ENCODE results near the gene FANK1. TPM values are rescaled to one million over a fixed set of nuclear protein-coding genes. Genes with fewer than 3 reads are reported as not detected.

Gene FANK1
- total RNA-seq, 1 experiment from 2014 or later: 1.4 TPM

GRCh38 chr10:125848857-125849256 is 47.5 kb upstream of the FANK1 start:
- no peak for DNase-seq (ENCODE audit: low spot score)
- BruUV-seq (replicated peaks): no TSS peak
- ChIA-PET CTCF (no interaction called here), POLR2A (ENCODE audit: low non-redundant PET) (no interaction called here)
- H3K36me3 ChIP-seq (ENCODE audit: insufficient read depth, low read length, poor library complexity, severe bottlenecking): peaks cover 19% of the 10 kb centered on the region
- H3K9me3 ChIP-seq (ENCODE audit: low read depth, low read length, poor library complexity, severe bottlenecking): no peaks in the 10 kb centered on the region
- H3K4me3 ChIP-seq (ENCODE audit: low read depth, low read length, poor library complexity, severe bottlenecking): no peak overlapping the region
- H3K4me1 ChIP-seq (ENCODE audit: insufficient read depth, low read length, poor library complexity, severe bottlenecking): no peaks in the 10 kb centered on the region
- intact Hi-C loops (cut with micrococcal nuclease; ENCODE audit: unreplicated experiment): no loop called here
- TF ChIP-seq, protein P1, sequence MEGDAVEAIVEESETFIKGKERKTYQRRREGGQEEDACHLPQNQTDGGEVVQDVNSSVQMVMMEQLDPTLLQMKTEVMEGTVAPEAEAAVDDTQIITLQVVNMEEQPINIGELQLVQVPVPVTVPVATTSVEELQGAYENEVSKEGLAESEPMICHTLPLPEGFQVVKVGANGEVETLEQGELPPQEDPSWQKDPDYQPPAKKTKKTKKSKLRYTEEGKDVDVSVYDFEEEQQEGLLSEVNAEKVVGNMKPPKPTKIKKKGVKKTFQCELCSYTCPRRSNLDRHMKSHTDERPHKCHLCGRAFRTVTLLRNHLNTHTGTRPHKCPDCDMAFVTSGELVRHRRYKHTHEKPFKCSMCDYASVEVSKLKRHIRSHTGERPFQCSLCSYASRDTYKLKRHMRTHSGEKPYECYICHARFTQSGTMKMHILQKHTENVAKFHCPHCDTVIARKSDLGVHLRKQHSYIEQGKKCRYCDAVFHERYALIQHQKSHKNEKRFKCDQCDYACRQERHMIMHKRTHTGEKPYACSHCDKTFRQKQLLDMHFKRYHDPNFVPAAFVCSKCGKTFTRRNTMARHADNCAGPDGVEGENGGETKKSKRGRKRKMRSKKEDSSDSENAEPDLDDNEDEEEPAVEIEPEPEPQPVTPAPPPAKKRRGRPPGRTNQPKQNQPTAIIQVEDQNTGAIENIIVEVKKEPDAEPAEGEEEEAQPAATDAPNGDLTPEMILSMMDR (conservative IDR thresholded peaks at IDR 0.05; ENCODE audit: low read depth, low read length): no peak
- no peak for TF ChIP-seq EZH2 (IDR thresholded peaks at IDR 0.05; ENCODE audit: borderline replicate concordance, low read depth, low read length, poor library complexity, severe bottlenecking)
- no peaks in the 10 kb centered on the region for H3K27me3 ChIP-seq (replicated peaks; ENCODE audit: insufficient read depth, low read depth, low read length, poor library complexity)
- H3K27ac ChIP-seq (ENCODE audit: low read depth, low read length, poor library complexity, severe bottlenecking): no peak overlapping the region

- Histone ChIP-seq H3K4me3 (ENCODE audit: low read depth, low read length, poor library complexity, severe bottlenecking) (no peak overlapping the region), H3K27ac (ENCODE audit: low read depth, low read length, poor library complexity, severe bottlenecking) (no peak overlapping the region), H3K9me3 (ENCODE audit: low read depth, low read length, poor library complexity, severe bottlenecking) (no peaks in the 10 kb centered on the region), H3K4me1 (ENCODE audit: insufficient read depth, low read length, poor library complexity, severe bottlenecking) (no peaks in the 10 kb centered on the region), H3K36me3 (ENCODE audit: insufficient read depth, low read length, poor library complexity, severe bottlenecking) (peaks cover 19% of the 10 kb centered on the region), H3K27me3 (replicated peaks; ENCODE audit: insufficient read depth, low read depth, low read length, poor library complexity) (no peaks in the 10 kb centered on the region)
- TF ChIP-seq, protein P1 (conservative IDR thresholded peaks at IDR 0.05; ENCODE audit: low read depth, low read length): no peak
- no peak for TF ChIP-seq EZH2 (IDR thresholded peaks at IDR 0.05; ENCODE audit: borderline replicate concordance, low read depth, low read length, poor library complexity, severe bottlenecking)
- no TSS peak for BruUV-seq (replicated peaks)
- DNase-seq (ENCODE audit: low spot score): no peak
- POLR2A ChIA-PET (ENCODE audit: low non-redundant PET): no interaction called here
- CTCF ChIA-PET: no interaction called here
- intact Hi-C loops (cut with micrococcal nuclease; ENCODE audit: unreplicated experiment): no loop called here
These were observed 46.9 kb upstream of the FANK1 start for GRCh38 chr10:125849448-125849847.

DNA sequence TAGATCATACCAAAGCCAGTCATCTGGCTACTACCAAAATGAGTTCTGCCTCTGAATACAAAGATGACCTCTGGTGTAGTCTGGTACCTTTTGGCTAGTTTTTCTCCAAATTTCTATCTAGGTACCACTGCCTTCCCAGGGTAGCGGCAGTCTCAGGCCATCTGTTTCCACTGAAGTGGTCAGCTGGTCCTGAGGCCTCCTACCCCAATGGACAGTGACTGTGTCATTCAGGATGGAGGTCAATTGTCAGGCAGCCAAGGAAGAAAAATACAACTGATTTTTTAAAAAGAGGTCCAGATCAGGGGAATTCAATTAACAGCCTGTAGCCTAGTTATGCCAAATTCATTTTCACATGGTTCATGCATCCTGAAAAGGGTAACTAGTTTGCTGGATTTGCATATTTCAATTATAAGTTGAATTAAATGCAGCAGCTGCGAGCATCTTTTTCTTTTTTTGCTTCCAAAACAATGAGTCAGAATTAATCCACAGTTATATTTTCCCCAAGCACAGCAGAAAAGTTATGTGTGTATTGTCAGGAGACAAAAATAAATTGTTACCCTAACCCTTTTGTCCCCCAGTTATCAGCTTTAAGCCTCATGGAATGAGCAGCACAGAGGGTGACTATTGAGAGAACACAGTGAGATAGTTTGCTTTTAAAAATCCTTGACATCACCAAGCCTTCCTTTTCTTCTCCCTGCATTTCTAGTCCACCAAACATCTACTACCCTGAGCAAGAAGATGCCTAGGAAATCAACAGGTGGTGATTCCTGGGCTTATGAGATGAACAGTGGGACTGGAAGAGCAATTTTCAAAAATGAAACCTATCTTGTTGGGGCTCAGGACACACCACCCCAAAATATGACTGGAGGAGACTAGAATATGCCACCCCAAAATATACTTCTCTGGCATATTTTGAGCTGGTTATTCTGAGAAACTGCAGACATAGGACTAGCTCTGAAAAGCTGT is 45.3 kb upstream of the FANK1 start:
- peaks cover 19% of the 10 kb centered on the region for H3K36me3 ChIP-seq (ENCODE audit: insufficient read depth, low read length, poor library complexity, severe bottlenecking)
- no peak overlapping the region for H3K27ac ChIP-seq (ENCODE audit: low read depth, low read length, poor library complexity, severe bottlenecking)
- ChIA-PET CTCF (no interaction called here), POLR2A (ENCODE audit: low non-redundant PET) (no interaction called here)
- no peak overlapping the region for H3K4me3 ChIP-seq (ENCODE audit: low read depth, low read length, poor library complexity, severe bottlenecking)
- H3K27me3 ChIP-seq (replicated peaks; ENCODE audit: insufficient read depth, low read depth, low read length, poor library complexity): no peaks in the 10 kb centered on the region
- no peaks in the 10 kb centered on the region for H3K9me3 ChIP-seq (ENCODE audit: low read depth, low read length, poor library complexity, severe bottlenecking)
- BruUV-seq (replicated peaks): no TSS peak
- no peak for DNase-seq (ENCODE audit: low spot score)
- intact Hi-C loops (cut with micrococcal nuclease; ENCODE audit: unreplicated experiment): no loop called here
- TF ChIP-seq EZH2 (IDR thresholded peaks at IDR 0.05; ENCODE audit: borderline replicate concordance, low read depth, low read length, poor library complexity, severe bottlenecking): no peak
- TF ChIP-seq, protein P1 (conservative IDR thresholded peaks at IDR 0.05; ENCODE audit: low read depth, low read length): no peak
- H3K4me1 ChIP-seq (ENCODE audit: insufficient read depth, low read length, poor library complexity, severe bottlenecking): no peaks in the 10 kb centered on the region
